Measurements from ENCODE around the gene CLMN.

Gene CLMN

DNA sequence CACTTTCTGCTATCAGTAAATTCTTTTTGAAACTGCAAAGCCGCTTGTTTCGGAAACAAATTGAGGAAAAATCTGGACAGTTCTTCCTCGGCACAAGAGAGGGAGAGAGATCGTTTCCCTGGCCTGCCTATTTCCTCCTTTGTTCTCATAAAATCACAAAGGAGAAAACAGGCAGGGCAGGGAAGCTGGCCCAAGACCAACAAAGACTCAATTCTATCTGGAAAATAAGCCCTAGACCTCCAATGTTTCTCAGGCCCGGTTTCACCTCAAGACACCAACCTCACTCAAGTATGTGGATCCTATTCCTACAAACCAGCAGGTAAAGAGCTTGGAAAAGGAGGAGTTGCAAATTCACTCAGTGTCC, 181.9 kb downstream of the CLMN start:
- in situ Hi-C loops (cut with HindIII; ENCODE audit: low sequenced_read_pairs), result no loop called here

DNA sequence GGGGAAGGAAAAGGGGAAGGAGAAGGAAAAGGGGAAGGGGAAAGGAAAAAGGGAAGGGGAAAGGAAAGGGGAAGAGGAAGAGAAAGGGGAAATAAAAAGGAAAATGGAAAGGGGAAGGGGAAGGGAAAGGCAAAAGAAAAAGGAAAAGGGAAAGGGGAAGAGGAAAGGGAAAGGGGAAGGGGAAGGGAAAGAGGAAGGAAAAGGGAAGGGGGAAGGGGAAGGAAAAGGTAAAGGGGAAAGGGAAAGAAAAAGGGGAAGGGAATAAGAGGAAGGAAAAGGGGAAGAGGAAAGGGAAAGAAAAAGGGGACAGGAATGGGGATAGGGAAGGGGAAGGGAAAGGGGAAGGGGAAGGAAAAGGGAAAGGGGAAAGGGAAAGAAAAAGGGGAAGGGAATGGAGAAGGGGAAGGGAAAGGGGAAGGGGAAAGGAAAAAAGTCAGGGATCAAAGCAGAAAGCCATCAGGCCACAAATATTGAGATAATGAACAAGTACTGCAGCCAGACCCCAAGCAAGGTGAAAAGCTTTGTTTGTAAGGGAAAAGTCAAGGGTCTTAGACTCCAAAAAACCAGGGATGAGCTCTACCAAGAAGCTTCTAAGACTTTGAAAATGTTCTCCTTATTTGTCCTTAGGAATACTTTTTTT, 182.4 kb downstream of the CLMN start:
- no peak for DNase-seq (ENCODE audit: low read depth, low spot score)
- no peak overlapping the region for H3K4me3 ChIP-seq (ENCODE audit: low read depth, low read length)
- TF ChIP-seq, protein P1, sequence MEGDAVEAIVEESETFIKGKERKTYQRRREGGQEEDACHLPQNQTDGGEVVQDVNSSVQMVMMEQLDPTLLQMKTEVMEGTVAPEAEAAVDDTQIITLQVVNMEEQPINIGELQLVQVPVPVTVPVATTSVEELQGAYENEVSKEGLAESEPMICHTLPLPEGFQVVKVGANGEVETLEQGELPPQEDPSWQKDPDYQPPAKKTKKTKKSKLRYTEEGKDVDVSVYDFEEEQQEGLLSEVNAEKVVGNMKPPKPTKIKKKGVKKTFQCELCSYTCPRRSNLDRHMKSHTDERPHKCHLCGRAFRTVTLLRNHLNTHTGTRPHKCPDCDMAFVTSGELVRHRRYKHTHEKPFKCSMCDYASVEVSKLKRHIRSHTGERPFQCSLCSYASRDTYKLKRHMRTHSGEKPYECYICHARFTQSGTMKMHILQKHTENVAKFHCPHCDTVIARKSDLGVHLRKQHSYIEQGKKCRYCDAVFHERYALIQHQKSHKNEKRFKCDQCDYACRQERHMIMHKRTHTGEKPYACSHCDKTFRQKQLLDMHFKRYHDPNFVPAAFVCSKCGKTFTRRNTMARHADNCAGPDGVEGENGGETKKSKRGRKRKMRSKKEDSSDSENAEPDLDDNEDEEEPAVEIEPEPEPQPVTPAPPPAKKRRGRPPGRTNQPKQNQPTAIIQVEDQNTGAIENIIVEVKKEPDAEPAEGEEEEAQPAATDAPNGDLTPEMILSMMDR (IDR thresholded peaks at IDR 0.05; ENCODE audit: low read depth, low read length), result no peak
- in situ Hi-C loops (cut with HindIII; ENCODE audit: low sequenced_read_pairs), result no loop called here

More for the DNA sequence above, 181.9 kb downstream of the CLMN start:
- TF ChIP-seq, protein P1 (IDR thresholded peaks at IDR 0.05; ENCODE audit: low read depth, low read length), result no peak
- H3K4me3 ChIP-seq (ENCODE audit: low read depth, low read length), result no peak overlapping the region
- DNase-seq (ENCODE audit: low read depth, low spot score), result no peak

DNA sequence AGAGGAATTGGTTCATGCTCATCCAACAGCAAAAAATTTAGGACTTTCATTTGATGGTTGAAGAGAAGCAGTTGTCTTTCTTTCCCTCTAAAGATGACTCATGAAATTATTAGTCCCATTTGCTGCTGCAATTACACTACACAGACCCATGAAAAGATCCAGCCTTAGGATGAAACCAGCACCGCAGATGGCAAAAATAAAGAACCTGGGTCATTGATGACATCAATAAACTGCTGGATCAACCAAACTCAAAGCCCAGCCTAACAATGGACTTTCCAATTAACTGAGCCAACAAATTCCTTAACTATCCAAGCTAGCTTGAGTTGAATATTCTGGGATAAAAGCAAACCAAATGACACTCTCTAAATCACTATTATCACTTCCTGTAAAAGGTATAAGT, 183.1 kb downstream of the CLMN start:
- no peak overlapping the region for H3K4me3 ChIP-seq (ENCODE audit: low read depth, low read length)
- TF ChIP-seq, protein P1 (IDR thresholded peaks at IDR 0.05; ENCODE audit: low read depth, low read length), result no peak
- no peak for DNase-seq (ENCODE audit: low read depth, low spot score)
- in situ Hi-C loops (cut with HindIII; ENCODE audit: low sequenced_read_pairs), result no loop called here

DNA sequence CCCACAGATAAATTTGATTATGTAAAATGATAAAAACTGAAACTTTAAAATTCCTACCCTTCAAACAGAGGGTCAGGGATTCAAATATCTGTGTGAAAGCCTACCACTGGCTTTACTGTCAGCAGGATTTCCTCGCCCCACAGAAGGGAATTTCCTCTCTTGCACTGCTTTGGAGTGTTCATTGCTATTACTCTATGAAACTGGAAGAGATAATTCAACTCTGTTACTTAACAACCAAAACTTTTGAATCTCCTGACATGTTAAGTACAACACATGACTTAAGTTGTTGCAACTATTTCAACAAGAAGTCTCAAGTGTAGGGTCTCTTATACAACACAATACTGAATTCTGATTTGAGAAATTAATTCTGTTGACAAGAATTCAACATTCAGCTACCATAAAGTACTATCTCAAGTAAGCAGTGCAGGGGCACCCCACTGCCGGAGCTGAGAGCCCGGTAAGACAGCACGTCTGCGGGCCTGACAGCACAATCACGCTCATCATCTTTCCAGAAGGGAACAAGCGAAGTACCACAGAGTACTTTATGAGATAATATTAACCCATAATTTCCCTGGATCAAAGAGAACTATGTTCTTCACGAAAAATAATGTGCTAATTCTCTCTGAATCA, 185.3 kb downstream of the CLMN start:
- no peak overlapping the region for H3K4me3 ChIP-seq (ENCODE audit: low read depth, low read length)
- TF ChIP-seq, protein P1 (IDR thresholded peaks at IDR 0.05; ENCODE audit: low read depth, low read length), result no peak
- DNase-seq (ENCODE audit: low read depth, low spot score), result no peak
- in situ Hi-C loops (cut with HindIII; ENCODE audit: low sequenced_read_pairs), result no loop called here

DNA sequence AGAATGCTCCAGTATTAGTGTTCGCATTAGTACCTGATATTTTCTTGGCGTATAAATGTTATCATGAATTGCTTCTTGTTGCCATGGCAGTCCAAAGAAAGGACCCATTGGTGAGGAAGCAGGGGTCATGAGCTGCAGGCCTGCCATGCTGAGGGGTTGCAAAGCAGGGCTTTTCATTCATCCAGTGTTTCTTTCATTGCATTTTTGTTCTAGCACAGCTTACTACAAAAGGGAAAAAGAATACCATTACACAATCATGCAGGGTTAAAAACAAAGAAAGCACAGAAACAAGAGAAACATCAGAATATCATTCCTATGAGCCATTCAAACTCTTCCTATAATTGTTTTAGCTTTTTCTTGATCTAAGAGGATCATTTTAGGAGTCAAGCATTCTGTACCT, 186.4 kb downstream of the CLMN start:
- in situ Hi-C loops (cut with HindIII; ENCODE audit: low sequenced_read_pairs), result no loop called here
- DNase-seq (ENCODE audit: low read depth, low spot score), result no peak
- H3K4me3 ChIP-seq (ENCODE audit: low read depth, low read length), result no peak overlapping the region
- TF ChIP-seq, protein P1 (IDR thresholded peaks at IDR 0.05; ENCODE audit: low read depth, low read length), result no peak

DNA sequence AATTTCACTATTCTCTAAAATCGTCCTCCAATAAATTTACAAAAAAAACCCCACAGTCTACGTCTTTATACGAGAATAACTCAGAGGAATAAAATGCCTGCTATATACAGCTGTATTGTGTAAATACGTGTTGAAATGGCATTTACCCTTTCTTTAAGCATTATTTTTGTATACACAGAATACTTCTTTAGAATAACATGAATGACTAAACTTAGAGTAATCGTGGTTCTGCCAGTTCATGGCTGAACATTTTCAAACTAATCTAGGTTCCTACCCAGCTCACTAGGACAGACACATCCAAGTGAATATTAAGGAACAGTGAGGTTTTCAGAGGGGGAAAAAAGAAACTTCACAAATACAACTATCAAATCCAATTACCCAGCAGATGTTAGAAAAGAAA, 186.9 kb downstream of the CLMN start:
- no peak for DNase-seq (ENCODE audit: low read depth, low spot score)
- TF ChIP-seq, protein P1 (IDR thresholded peaks at IDR 0.05; ENCODE audit: low read depth, low read length), result no peak
- in situ Hi-C loops (cut with HindIII; ENCODE audit: low sequenced_read_pairs), result no loop called here
- H3K4me3 ChIP-seq (ENCODE audit: low read depth, low read length), result no peak overlapping the region

All from astrocyte of the spinal cord (primary cell).